GM23338 (cell line): Measurements from ENCODE around the gene AKR1C2.
"Not testable (repeated sequence)": the region's sequence is repeated elsewhere in the genome, so short reads cannot be mapped to it uniquely, and the experiment has no call there.

Experiments used
- CREB1 ChIP-seq: fragments of 250-450 bp; sonication (Bioruptor Pico); IDR thresholded peaks from 2 replicates; pipeline ENCODE4 v1.5.0; 2020; ENCODE audit warnings: low read depth, mild to moderate bottlenecking, moderate library complexity
- EZH2 ChIP-seq: fragments of 200-600 bp; sonication (generic); IDR thresholded peaks from one replicate; pipeline ENCODE4 v1.8.0; 2017; ENCODE audit warnings: antibody characterized with exemption, mild to moderate bottlenecking, low read depth; ENCODE audit not compliant: unreplicated experiment
- EZH2phosphoT487 ChIP-seq: fragments of 200-600 bp; sonication (generic); IDR thresholded peaks from one replicate; pipeline ENCODE4 v1.8.1; 2018; ENCODE audit warnings: antibody characterized with exemption; ENCODE audit not compliant: unreplicated experiment
- JUNB ChIP-seq: IDR thresholded peaks from one replicate; pipeline ENCODE4 v1.6.1; 2016; ENCODE audit warnings: antibody characterized with exemption; ENCODE audit not compliant: unreplicated experiment
- POLR2AphosphoS5 ChIP-seq: IDR thresholded peaks from 2 replicates; pipeline ENCODE4 v1.6.1; 2016; ENCODE audit warnings: antibody characterized with exemption, low read depth
- STAT1 ChIP-seq: IDR thresholded peaks from one replicate; pipeline ENCODE4 v1.6.1; 2016; ENCODE audit warnings: antibody characterized with exemption; ENCODE audit not compliant: unreplicated experiment
- ZNF114 ChIP-seq: fragments of 250-450 bp; sonication (Bioruptor Pico); IDR thresholded peaks from 2 replicates; pipeline ENCODE4 v1.5.0; 2020; ENCODE audit warnings: mild to moderate bottlenecking, moderate library complexity
- ZNF331 ChIP-seq: fragments of 250-450 bp; sonication (Bioruptor Pico); IDR thresholded peaks from 2 replicates; pipeline ENCODE4 v1.5.0; 2020; ENCODE audit warnings: low read depth, mild to moderate bottlenecking, moderate library complexity
- TF ChIP-seq, protein P1 (sequence below), 2 experiments: fragments of 200-600 bp in 1 of 2; sonication (generic) in 1 of 2; conservative IDR thresholded peaks; 2 replicates each; pipeline versions ENCODE4 v1.5.1 to v1.6.1; 2016 to 2017; ENCODE audit warnings: antibody characterized with exemption in 2 of 2, low read depth in 2 of 2, mild to moderate bottlenecking in 2 of 2, moderate library complexity in 1 of 2
- TF ChIP-seq, protein P2 (sequence below): IDR thresholded peaks from 2 replicates; pipeline ENCODE4 v1.6.1; 2016; ENCODE audit warnings: antibody characterized with exemption
- TF ChIP-seq, protein P3 (sequence below): IDR thresholded peaks from one replicate; pipeline ENCODE4 v1.6.1; 2018; ENCODE audit warnings: antibody characterized with exemption; ENCODE audit not compliant: unreplicated experiment
- TF ChIP-seq, protein P4 (sequence below): fragments of 250-450 bp; sonication (Bioruptor Pico); IDR thresholded peaks from 2 replicates; pipeline ENCODE4 v1.5.0; 2020; ENCODE audit warnings: mild to moderate bottlenecking, moderate library complexity

DNA sequence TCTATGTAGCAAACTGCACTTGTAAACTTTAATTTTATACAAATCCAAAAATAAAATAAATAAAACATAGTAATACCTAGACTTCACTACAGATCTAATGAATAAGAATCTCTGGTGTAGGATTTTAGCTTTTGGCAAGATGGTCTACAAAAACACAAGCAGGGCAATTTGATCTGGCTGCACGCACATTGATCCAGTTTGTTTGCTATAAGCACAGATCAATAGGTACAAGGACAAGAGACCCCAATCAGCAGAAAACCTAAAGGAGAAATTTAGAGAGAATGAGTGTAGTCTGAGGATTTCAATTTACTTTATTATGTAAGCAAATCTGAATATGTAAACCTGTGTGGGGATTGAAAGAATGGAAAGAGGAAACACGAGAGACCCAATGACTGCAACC, 7.7 kb upstream of the AKR1C2 start:
- TF ChIP-seq, protein P1, sequence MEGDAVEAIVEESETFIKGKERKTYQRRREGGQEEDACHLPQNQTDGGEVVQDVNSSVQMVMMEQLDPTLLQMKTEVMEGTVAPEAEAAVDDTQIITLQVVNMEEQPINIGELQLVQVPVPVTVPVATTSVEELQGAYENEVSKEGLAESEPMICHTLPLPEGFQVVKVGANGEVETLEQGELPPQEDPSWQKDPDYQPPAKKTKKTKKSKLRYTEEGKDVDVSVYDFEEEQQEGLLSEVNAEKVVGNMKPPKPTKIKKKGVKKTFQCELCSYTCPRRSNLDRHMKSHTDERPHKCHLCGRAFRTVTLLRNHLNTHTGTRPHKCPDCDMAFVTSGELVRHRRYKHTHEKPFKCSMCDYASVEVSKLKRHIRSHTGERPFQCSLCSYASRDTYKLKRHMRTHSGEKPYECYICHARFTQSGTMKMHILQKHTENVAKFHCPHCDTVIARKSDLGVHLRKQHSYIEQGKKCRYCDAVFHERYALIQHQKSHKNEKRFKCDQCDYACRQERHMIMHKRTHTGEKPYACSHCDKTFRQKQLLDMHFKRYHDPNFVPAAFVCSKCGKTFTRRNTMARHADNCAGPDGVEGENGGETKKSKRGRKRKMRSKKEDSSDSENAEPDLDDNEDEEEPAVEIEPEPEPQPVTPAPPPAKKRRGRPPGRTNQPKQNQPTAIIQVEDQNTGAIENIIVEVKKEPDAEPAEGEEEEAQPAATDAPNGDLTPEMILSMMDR (conservative IDR thresholded peaks at IDR 0.05; ENCODE audit: low read depth in 2 of 2) = not testable (repeated sequence)
- TF ChIP-seq EZH2; CREB1 (CRISPR knock-in tag); EZH2phosphoT487; POLR2AphosphoS5; STAT1; ZNF114; ZNF331 (CRISPR knock-in tag); JUNB: not testable (repeated sequence)
- TF ChIP-seq, protein P2, sequence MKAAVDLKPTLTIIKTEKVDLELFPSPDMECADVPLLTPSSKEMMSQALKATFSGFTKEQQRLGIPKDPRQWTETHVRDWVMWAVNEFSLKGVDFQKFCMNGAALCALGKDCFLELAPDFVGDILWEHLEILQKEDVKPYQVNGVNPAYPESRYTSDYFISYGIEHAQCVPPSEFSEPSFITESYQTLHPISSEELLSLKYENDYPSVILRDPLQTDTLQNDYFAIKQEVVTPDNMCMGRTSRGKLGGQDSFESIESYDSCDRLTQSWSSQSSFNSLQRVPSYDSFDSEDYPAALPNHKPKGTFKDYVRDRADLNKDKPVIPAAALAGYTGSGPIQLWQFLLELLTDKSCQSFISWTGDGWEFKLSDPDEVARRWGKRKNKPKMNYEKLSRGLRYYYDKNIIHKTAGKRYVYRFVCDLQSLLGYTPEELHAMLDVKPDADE = not testable (repeated sequence)
- TF ChIP-seq, protein P3, sequence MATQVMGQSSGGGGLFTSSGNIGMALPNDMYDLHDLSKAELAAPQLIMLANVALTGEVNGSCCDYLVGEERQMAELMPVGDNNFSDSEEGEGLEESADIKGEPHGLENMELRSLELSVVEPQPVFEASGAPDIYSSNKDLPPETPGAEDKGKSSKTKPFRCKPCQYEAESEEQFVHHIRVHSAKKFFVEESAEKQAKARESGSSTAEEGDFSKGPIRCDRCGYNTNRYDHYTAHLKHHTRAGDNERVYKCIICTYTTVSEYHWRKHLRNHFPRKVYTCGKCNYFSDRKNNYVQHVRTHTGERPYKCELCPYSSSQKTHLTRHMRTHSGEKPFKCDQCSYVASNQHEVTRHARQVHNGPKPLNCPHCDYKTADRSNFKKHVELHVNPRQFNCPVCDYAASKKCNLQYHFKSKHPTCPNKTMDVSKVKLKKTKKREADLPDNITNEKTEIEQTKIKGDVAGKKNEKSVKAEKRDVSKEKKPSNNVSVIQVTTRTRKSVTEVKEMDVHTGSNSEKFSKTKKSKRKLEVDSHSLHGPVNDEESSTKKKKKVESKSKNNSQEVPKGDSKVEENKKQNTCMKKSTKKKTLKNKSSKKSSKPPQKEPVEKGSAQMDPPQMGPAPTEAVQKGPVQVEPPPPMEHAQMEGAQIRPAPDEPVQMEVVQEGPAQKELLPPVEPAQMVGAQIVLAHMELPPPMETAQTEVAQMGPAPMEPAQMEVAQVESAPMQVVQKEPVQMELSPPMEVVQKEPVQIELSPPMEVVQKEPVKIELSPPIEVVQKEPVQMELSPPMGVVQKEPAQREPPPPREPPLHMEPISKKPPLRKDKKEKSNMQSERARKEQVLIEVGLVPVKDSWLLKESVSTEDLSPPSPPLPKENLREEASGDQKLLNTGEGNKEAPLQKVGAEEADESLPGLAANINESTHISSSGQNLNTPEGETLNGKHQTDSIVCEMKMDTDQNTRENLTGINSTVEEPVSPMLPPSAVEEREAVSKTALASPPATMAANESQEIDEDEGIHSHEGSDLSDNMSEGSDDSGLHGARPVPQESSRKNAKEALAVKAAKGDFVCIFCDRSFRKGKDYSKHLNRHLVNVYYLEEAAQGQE = not testable (repeated sequence)
- TF ChIP-seq, protein P4, sequence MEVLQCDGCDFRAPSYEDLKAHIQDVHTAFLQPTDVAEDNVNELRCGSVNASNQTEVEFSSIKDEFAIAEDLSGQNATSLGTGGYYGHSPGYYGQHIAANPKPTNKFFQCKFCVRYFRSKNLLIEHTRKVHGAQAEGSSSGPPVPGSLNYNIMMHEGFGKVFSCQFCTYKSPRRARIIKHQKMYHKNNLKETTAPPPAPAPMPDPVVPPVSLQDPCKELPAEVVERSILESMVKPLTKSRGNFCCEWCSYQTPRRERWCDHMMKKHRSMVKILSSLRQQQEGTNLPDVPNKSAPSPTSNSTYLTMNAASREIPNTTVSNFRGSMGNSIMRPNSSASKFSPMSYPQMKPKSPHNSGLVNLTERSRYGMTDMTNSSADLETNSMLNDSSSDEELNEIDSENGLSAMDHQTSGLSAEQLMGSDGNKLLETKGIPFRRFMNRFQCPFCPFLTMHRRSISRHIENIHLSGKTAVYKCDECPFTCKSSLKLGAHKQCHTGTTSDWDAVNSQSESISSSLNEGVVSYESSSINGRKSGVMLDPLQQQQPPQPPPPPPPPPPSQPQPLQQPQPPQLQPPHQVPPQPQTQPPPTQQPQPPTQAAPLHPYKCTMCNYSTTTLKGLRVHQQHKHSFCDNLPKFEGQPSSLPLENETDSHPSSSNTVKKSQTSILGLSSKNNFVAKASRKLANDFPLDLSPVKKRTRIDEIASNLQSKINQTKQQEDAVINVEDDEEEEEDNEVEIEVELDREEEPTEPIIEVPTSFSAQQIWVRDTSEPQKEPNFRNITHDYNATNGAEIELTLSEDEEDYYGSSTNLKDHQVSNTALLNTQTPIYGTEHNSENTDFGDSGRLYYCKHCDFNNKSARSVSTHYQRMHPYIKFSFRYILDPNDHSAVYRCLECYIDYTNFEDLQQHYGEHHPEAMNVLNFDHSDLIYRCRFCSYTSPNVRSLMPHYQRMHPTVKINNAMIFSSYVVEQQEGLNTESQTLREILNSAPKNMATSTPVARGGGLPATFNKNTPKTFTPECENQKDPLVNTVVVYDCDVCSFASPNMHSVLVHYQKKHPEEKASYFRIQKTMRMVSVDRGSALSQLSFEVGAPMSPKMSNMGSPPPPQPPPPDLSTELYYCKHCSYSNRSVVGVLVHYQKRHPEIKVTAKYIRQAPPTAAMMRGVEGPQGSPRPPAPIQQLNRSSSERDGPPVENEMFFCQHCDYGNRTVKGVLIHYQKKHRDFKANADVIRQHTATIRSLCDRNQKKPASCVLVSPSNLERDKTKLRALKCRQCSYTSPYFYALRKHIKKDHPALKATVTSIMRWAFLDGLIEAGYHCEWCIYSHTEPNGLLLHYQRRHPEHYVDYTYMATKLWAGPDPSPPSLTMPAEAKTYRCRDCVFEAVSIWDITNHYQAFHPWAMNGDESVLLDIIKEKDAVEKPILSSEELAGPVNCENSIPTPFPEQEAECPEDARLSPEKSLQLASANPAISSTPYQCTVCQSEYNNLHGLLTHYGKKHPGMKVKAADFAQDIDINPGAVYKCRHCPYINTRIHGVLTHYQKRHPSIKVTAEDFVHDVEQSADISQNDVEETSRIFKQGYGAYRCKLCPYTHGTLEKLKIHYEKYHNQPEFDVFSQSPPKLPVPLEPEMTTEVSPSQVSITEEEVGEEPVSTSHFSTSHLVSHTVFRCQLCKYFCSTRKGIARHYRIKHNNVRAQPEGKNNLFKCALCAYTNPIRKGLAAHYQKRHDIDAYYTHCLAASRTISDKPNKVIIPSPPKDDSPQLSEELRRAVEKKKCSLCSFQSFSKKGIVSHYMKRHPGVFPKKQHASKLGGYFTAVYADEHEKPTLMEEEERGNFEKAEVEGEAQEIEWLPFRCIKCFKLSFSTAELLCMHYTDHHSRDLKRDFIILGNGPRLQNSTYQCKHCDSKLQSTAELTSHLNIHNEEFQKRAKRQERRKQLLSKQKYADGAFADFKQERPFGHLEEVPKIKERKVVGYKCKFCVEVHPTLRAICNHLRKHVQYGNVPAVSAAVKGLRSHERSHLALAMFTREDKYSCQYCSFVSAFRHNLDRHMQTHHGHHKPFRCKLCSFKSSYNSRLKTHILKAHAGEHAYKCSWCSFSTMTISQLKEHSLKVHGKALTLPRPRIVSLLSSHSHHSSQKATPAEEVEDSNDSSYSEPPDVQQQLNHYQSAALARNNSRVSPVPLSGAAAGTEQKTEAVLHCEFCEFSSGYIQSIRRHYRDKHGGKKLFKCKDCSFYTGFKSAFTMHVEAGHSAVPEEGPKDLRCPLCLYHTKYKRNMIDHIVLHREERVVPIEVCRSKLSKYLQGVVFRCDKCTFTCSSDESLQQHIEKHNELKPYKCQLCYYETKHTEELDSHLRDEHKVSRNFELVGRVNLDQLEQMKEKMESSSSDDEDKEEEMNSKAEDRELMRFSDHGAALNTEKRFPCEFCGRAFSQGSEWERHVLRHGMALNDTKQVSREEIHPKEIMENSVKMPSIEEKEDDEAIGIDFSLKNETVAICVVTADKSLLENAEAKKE (CRISPR knock-in tag) = not testable (repeated sequence)
